Naive thymus-derived CD4-positive, alpha-beta T cell (primary cell): ENCODE results near the gene GLIS1. TPM values are rescaled to one million over a fixed set of nuclear protein-coding genes. Genes with fewer than 3 reads are reported as not detected.

Experiments used
- ATAC-seq: fragments of 150-1000 bp; cut with Tn5 transposase; 2 replicates; pipeline ENCODE4 v1.10.0; 2021; ENCODE audit warnings: mild to moderate bottlenecking, moderate library complexity
- CTCF ChIA-PET: fragments of 350-600 bp; sonication (Branson Sonifier 250); formaldehyde crosslinking; loops from one replicate; lab custom pipeline; 2021; ENCODE audit warnings: antibody characterized with exemption; lab: Charles Lee
- POLR2A ChIA-PET: fragments of 350-600 bp; sonication (Branson Sonifier 250); formaldehyde crosslinking; loops from one replicate; lab custom pipeline; 2021; ENCODE audit warnings: antibody characterized with exemption, inconsistent platforms; lab: Charles Lee
- DNase-seq, 9 donors: peaks; one replicate each; pipeline versions ENCODE4 v3.0.0 to v3.0.0-alpha.2; 2020 to 2022; ENCODE audit warnings: mixed read lengths in 1 of 9
- H3K27ac ChIP-seq: one replicate; pipeline ENCODE4 v1.7.0; 2013; ENCODE audit warnings: mild to moderate bottlenecking, low read depth, low read length, moderate library complexity
- H3K27me3 ChIP-seq, 2 donors: one replicate each; pipeline ENCODE4 v1.7.0; 2013; ENCODE audit warnings: low read length in 2 of 2, mild to moderate bottlenecking in 2 of 2, moderate library complexity in 2 of 2; ENCODE audit not compliant: control insufficient read depth in 2 of 2, insufficient read depth in 2 of 2
- H3K36me3 ChIP-seq, 3 experiments: 1 replicate in 2 of 3; 2 replicates in 1 of 3; pipeline ENCODE4 v1.7.0; 2013; ENCODE audit warnings: low read length in 3 of 3, mild to moderate bottlenecking in 3 of 3, moderate library complexity in 1 of 3; ENCODE audit not compliant: insufficient read depth in 3 of 3, control insufficient read depth in 2 of 3
- H3K4me1 ChIP-seq, 2 donors: one replicate each; pipeline ENCODE4 v1.7.0; 2013; ENCODE audit warnings: low read length in 2 of 2, mild to moderate bottlenecking in 2 of 2, moderate library complexity in 1 of 2; ENCODE audit not compliant: control insufficient read depth in 2 of 2, insufficient read depth in 2 of 2
- H3K4me3 ChIP-seq: 2 replicates; pipeline ENCODE4 v1.7.0; 2013; ENCODE audit warnings: mild to moderate bottlenecking, low read length
- H3K9me3 ChIP-seq, 3 experiments: 1 replicate in 2 of 3; 2 replicates in 1 of 3; pipeline ENCODE4 v1.7.0; 2013; ENCODE audit warnings: low read length in 3 of 3; ENCODE audit not compliant: control insufficient read depth in 2 of 3
- H3K27ac Mint-ChIP-seq, 9 donors: one replicate each; pipeline ENCODE4 v1.8.0; 2020 to 2022; ENCODE audit warnings: mixed read lengths in 9 of 9, mild to moderate bottlenecking in 8 of 9, moderate library complexity in 5 of 9, inconsistent platforms in 2 of 9
- H3K27me3 Mint-ChIP-seq, 5 donors: one replicate each; pipeline ENCODE4 v1.8.0; 2021 to 2022; ENCODE audit warnings: mixed read lengths in 5 of 5, mild to moderate bottlenecking in 1 of 5
- H3K36me3 Mint-ChIP-seq, 5 donors: one replicate each; pipeline ENCODE4 v1.8.0; 2020 to 2022; ENCODE audit warnings: mixed read lengths in 5 of 5, mild to moderate bottlenecking in 3 of 5, inconsistent platforms in 1 of 5
- H3K4me1 Mint-ChIP-seq, 7 donors: one replicate each; pipeline ENCODE4 v1.8.0; 2020 to 2022; ENCODE audit warnings: mixed read lengths in 7 of 7, mild to moderate bottlenecking in 3 of 7, inconsistent platforms in 1 of 7
- H3K4me3 Mint-ChIP-seq, 10 donors: one replicate each; pipeline ENCODE4 v1.8.0; 2020 to 2022; ENCODE audit warnings: mild to moderate bottlenecking in 10 of 10, mixed read lengths in 10 of 10, moderate library complexity in 6 of 10, inconsistent platforms in 2 of 10
- H3K9me3 Mint-ChIP-seq, 11 donors: one replicate each; pipeline ENCODE4 v1.8.0; 2020 to 2022; ENCODE audit warnings: mixed read lengths in 11 of 11, mild to moderate bottlenecking in 4 of 11, inconsistent platforms in 1 of 11, moderate library complexity in 1 of 11
- intact Hi-C, 2 donors: fragments of 100-400 bp; cut with micrococcal nuclease; formaldehyde crosslinking; loops; one replicate each; pipeline ENCODE4 v1.15.1; 2023
- polyA plus RNA-seq, 2 donors: library from polyadenylated mRNA; unstranded; fragments of 300-500 nt; fragmentation: Illumina TruSeq; gene quantifications; one replicate each; pipeline ENCODE4 v1.2.3, GENCODE V29; 2021
- total RNA-seq, 6 experiments: library from RNA in 5 of 6; stranded (reverse) in 5 of 6; gene quantifications; 1 replicate in 5 of 6; 2 replicates in 1 of 6; pipeline ENCODE4 v1.2.3 and lab custom pipeline; 2021 to 2026

Gene GLIS1
- total and polyA plus RNA-seq, 7 experiments from 2014 or later: not detected

GRCh38 chr1:53520481-53520880 lies 218.5 kb downstream of the GLIS1 start:
- Histone ChIP-seq H3K4me1 (no peaks in the 10 kb centered on the region), H3K4me3 (no peak overlapping the region), H3K36me3 (no peaks in the 10 kb centered on the region), H3K27ac (no peak overlapping the region), H3K27me3 (no peaks in the 10 kb centered on the region), H3K9me3 (no peaks in the 10 kb centered on the region)
- intact Hi-C loops: no loop called here
- ATAC-seq (no peak), DNase-seq (no peak)
- Mint-ChIP-seq H3K4me1 (no peaks in the 10 kb centered on the region), H3K27me3 (no peaks in the 10 kb centered on the region), H3K9me3 (no peaks in the 10 kb centered on the region), H3K36me3 (no peaks in the 10 kb centered on the region), H3K27ac (no peak overlapping the region), H3K4me3 (no peak overlapping the region)
- CTCF ChIA-PET: no interaction called here
- POLR2A ChIA-PET: no interaction called here

DNA sequence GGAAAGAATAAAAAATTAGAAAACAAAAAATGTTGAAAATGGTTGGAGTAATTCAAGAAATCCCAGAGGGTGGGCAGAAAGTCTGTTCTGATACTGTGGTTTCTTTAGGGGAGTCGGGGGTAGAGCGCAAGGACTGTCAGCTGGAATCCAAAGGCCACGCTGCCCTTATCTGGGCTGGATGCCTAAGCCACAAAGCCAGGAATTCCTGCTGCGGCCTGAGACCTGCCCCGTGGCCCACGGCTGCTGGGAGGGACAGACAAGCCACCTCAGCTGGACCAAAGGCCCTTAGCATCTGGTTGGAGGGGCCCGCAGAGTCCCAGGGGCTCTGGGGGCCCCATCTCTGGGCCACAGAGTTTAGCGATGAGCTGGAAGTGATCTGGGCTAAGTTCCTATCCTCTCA lies 219.5 kb downstream of the GLIS1 start:
- Mint-ChIP-seq H3K4me1 (no peaks in the 10 kb centered on the region), H3K27ac (no peak overlapping the region), H3K4me3 (no peak overlapping the region), H3K9me3 (no peaks in the 10 kb centered on the region), H3K36me3 (no peaks in the 10 kb centered on the region), H3K27me3 (no peaks in the 10 kb centered on the region)
- Histone ChIP-seq H3K27me3 (no peaks in the 10 kb centered on the region), H3K27ac (no peak overlapping the region), H3K36me3 (no peaks in the 10 kb centered on the region), H3K4me1 (no peaks in the 10 kb centered on the region), H3K9me3 (no peaks in the 10 kb centered on the region), H3K4me3 (no peak overlapping the region)
- ChIA-PET CTCF (no interaction called here), POLR2A (no interaction called here)
- intact Hi-C loops: no loop called here
- DNase-seq (no peak), ATAC-seq (no peak)

DNA sequence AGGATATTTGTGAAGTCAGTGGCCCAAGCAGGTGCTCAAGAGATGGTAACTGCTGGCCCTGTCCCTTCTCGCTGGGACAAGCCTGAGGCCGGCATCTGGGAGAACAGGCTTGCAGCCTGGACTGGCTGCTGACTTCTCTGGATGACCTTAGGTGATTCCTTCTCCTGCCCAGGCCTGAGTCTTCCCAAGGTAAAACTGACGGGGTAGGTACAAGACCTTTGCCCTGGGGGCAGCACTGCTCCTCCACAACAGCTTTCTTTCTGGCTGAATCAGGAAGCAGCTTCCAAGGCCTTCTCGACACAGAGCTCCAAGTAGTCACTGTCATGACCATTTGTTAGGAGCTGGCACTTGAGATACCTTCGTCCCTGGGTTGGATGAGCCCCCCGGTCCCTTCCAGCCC lies 220.2 kb downstream of the GLIS1 start:
- Mint-ChIP-seq H3K27me3 (no peaks in the 10 kb centered on the region), H3K4me1 (no peaks in the 10 kb centered on the region), H3K9me3 (no peaks in the 10 kb centered on the region), H3K27ac (no peak overlapping the region), H3K36me3 (no peaks in the 10 kb centered on the region), H3K4me3 (no peak overlapping the region)
- no peaks in the 10 kb centered on the region for H3K9me3 ChIP-seq
- POLR2A ChIA-PET: no interaction called here
- intact Hi-C loops: no loop called here
- no peak overlapping the region for H3K27ac ChIP-seq
- no peak for ATAC-seq
- H3K36me3 ChIP-seq: no peaks in the 10 kb centered on the region
- no peak for DNase-seq
- H3K27me3 ChIP-seq: no peaks in the 10 kb centered on the region
- H3K4me3 ChIP-seq: no peak overlapping the region
- CTCF ChIA-PET: no interaction called here
- no peaks in the 10 kb centered on the region for H3K4me1 ChIP-seq

GRCh38 chr1:53517821-53518352 lies 221.1 kb downstream of the GLIS1 start:
- H3K4me3 Mint-ChIP-seq: no peak overlapping the region
- peaks cover 0 to 6% (median 0%) of the 10 kb centered on the region in 5 donors for H3K27me3 Mint-ChIP-seq
- Histone ChIP-seq H3K4me1 (no peaks in the 10 kb centered on the region), H3K4me3 (no peak overlapping the region), H3K9me3 (no peaks in the 10 kb centered on the region), H3K27me3 (no peaks in the 10 kb centered on the region), H3K27ac (no peak overlapping the region), H3K36me3 (no peaks in the 10 kb centered on the region)
- ChIA-PET CTCF (no interaction called here), POLR2A (no interaction called here)
- H3K27ac Mint-ChIP-seq: no peak overlapping the region
- ATAC-seq (no peak), DNase-seq (no peak)
- H3K36me3 Mint-ChIP-seq: no peaks in the 10 kb centered on the region
- H3K9me3 Mint-ChIP-seq: no peaks in the 10 kb centered on the region
- intact Hi-C loops: no loop called here
- H3K4me1 Mint-ChIP-seq: peaks cover 0 to 1% (median 0%) of the 10 kb centered on the region in 7 donors

DNA sequence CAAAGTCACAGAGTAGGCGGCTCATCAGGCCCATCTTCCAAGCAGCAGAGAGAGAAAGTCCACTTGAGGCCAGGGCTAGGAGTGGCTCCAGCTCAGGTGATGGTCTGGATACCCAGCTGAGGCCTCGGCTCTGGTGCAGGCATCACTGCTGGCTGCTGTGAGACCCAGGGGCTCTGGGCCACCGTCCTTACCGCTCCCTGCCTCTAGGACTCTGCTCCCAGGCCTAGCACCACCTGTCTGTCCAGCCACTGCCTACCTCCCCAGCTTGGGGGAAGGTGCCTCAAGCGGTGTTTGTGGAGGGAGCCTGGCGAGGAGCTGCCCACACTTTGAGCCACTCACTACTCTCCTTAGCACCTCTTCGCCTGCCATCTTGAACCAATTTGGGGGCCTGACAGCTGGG lies 221.9 kb downstream of the GLIS1 start:
- no peak overlapping the region for H3K4me3 ChIP-seq
- H3K27me3 ChIP-seq: no peaks in the 10 kb centered on the region
- Mint-ChIP-seq H3K4me1 (peaks cover 0 to 2% (median 0%) of the 10 kb centered on the region in 7 donors), H3K27me3 (peaks cover 0 to 6% (median 0%) of the 10 kb centered on the region in 5 donors), H3K27ac (no peak overlapping the region), H3K9me3 (no peaks in the 10 kb centered on the region), H3K4me3 (no peak overlapping the region), H3K36me3 (no peaks in the 10 kb centered on the region)
- intact Hi-C loops: no loop called here
- H3K9me3 ChIP-seq: no peaks in the 10 kb centered on the region
- ATAC-seq: no peak
- ChIA-PET POLR2A (no interaction called here), CTCF (no interaction called here)
- no peak overlapping the region for H3K27ac ChIP-seq
- H3K36me3 ChIP-seq: no peaks in the 10 kb centered on the region
- no peak for DNase-seq
- H3K4me1 ChIP-seq: no peaks in the 10 kb centered on the region

DNA sequence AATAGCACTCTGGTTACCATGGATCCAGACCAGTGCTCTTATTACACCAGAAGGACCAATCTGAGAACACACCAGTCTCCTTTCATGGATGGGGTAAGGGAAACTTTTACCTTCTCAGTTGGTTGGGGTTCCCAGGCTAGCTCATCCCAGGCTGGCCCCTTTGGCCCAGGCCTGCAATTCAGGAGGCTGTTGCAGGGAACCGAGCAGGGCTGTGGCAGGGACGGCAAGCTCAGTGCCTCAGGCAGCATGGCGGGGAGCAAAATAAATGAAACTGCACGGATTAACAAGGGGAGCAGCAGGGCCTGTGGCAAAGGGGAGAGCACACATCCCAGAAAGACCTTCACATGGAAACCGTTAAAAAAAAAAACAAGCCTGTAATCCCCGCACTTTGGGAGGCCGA lies 222.8 kb downstream of the GLIS1 start:
- Mint-ChIP-seq H3K9me3 (no peaks in the 10 kb centered on the region), H3K36me3 (no peaks in the 10 kb centered on the region), H3K4me3 (no peak overlapping the region), H3K27me3 (peaks cover 0 to 6% (median 0%) of the 10 kb centered on the region in 5 donors), H3K4me1 (peaks cover 0 to 2% (median 0%) of the 10 kb centered on the region in 7 donors), H3K27ac (no peak overlapping the region)
- DNase-seq (no peak), ATAC-seq (no peak)
- intact Hi-C loops: no loop called here
- H3K27me3 ChIP-seq: no peaks in the 10 kb centered on the region
- H3K36me3 ChIP-seq: no peaks in the 10 kb centered on the region
- no peak overlapping the region for H3K4me3 ChIP-seq
- H3K27ac ChIP-seq: no peak overlapping the region
- CTCF ChIA-PET: interaction anchor here (0.6 kb wide), 1 partner anchor 238 kb away, joined by 4 read pairs; no protein-coding TSS in a partner anchor
- H3K4me1 ChIP-seq: no peaks in the 10 kb centered on the region
- POLR2A ChIA-PET: no interaction called here
- H3K9me3 ChIP-seq: no peaks in the 10 kb centered on the region

DNA sequence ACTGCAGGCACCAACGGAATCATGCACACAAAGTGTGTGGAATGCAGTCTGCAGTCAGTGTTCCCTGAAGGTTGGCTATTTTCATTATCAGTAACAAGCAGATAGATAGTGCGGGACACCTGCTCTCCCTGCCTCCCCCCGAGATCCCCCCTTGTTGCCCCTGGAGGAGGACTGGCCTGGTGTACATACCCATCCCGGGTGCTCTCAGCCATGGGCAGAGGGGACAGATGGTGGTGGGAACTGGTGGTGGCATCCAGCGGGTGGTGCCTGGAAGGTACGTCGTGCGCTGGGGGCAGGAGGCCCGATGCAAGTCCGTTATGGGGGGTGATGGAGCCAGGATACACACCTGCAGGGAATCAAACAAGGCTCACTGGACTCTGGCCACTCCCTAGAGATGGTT lies 224.5 kb downstream of the GLIS1 start:
- no peak overlapping the region for H3K27ac Mint-ChIP-seq
- intact Hi-C loops: no loop called here
- no peaks in the 10 kb centered on the region for H3K9me3 Mint-ChIP-seq
- no peaks in the 10 kb centered on the region for H3K36me3 ChIP-seq
- peaks cover 0 to 2% (median 0%) of the 10 kb centered on the region in 7 donors for H3K4me1 Mint-ChIP-seq
- H3K27me3 ChIP-seq: no peaks in the 10 kb centered on the region
- no peak for ATAC-seq
- no peak overlapping the region for H3K4me3 Mint-ChIP-seq
- ChIA-PET CTCF (no interaction called here), POLR2A (no interaction called here)
- H3K36me3 Mint-ChIP-seq: no peaks in the 10 kb centered on the region
- H3K9me3 ChIP-seq: no peaks in the 10 kb centered on the region
- peaks cover 0 to 6% (median 0%) of the 10 kb centered on the region in 5 donors for H3K27me3 Mint-ChIP-seq
- no peak overlapping the region for H3K27ac ChIP-seq
- H3K4me1 ChIP-seq: no peaks in the 10 kb centered on the region
- no peak for DNase-seq
- H3K4me3 ChIP-seq: no peak overlapping the region
